OCI-LY3 (cell line): ENCODE measurements around the gene HPS3.

ENCODE experiments used
- H2AFZ ChIP-seq: fragments of 200-600, 300-600 bp; shearing (Covaris generic); 2 replicates; pipeline ENCODE4 v1.6.0; 2014; ENCODE audit warnings: antibody characterized with exemption, low read depth, low read length
- H3K27ac ChIP-seq: fragments of 200-600, 300-600 bp; sonication (generic); 2 replicates; pipeline ENCODE4 v1.5.1; 2014; ENCODE audit warnings: mild to moderate bottlenecking, low read length, moderate library complexity, mixed read lengths
- H3K27me3 ChIP-seq: fragments of 200-600, 300-600 bp; sonication (generic); 2 replicates; pipeline ENCODE4 v1.6.1; 2014; ENCODE audit warnings: low read depth, low read length, mixed read lengths
- H3K36me3 ChIP-seq: fragments of 200-600, 300-600 bp; sonication (generic); replicated peaks from 2 replicates; pipeline ENCODE3; 2014; ENCODE audit warnings: low read depth, low read length, mixed read lengths
- H3K4me1 ChIP-seq: fragments of 300-600, 200-600 bp; sonication (generic); 2 replicates; pipeline ENCODE4 v1.6.1; 2014; ENCODE audit warnings: low read length, mixed read lengths
- H3K4me2 ChIP-seq: fragments of 200-600, 300-600 bp; sonication (generic); 2 replicates; pipeline ENCODE4 v1.6.1; 2014; ENCODE audit warnings: low read length, mixed read lengths
- H3K4me3 ChIP-seq: fragments of 300-600, 200-600 bp; sonication (generic); 2 replicates; pipeline ENCODE4 v1.5.1; 2014; ENCODE audit warnings: antibody characterized with exemption, mild to moderate bottlenecking, low read length, moderate library complexity
- H3K79me2 ChIP-seq: fragments of 300-600, 200-600 bp; shearing (Covaris generic); 2 replicates; pipeline ENCODE4 v1.6.1; 2014; ENCODE audit warnings: mild to moderate bottlenecking, low read length, mixed read lengths
- H3K9ac ChIP-seq: fragments of 300-600, 200-600 bp; shearing (Covaris generic); 2 replicates; pipeline ENCODE4 v1.6.0; 2014; ENCODE audit warnings: mild to moderate bottlenecking, low read length, moderate library complexity
- H3K9me3 ChIP-seq: fragments of 200-600, 300-600 bp; shearing (Covaris generic); 2 replicates; pipeline ENCODE4 v1.6.1; 2014; ENCODE audit warnings: low read length, mixed read lengths; ENCODE audit not compliant: insufficient read depth
- H4K20me1 ChIP-seq: fragments of 200-600, 300-600 bp; sonication (generic); 2 replicates; pipeline ENCODE4 v1.6.1; 2016; ENCODE audit warnings: low read length, mixed read lengths; ENCODE audit not compliant: insufficient read depth
- EZH2phosphoT487 ChIP-seq: fragments of 200-600 bp; shearing (Covaris generic); IDR thresholded peaks from 2 replicates; pipeline ENCODE4 v1.6.1; 2018; ENCODE audit warnings: antibody characterized with exemption, mixed run types, low read depth
- TF ChIP-seq, protein P1 (sequence below): fragments of 200-600, 300-600 bp; sonication (generic); IDR thresholded peaks from 2 replicates; pipeline ENCODE4 v1.5.1; 2014; ENCODE audit warnings: antibody characterized with exemption, low read length, low read depth

HPS3 gene

DNA sequence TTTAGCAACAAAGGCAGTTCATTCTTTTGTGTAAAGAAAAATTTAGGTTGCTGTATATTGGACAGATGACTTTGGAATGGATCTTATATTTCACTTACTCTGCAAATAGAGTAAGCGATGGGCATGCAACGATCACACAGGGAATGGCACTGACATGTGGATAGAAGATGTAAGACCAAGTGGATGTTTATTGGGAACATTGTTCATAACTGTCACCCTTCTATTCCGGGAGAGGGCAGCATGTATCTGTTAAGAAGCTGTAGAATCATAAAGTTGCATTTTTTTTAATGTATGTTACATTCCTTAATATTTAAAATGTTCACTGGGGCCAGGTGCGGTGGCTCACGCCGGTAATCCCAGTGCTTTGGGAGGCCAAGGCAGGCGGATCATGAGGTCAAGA is 41.2 kb downstream of the HPS3 start:
- Histone ChIP-seq H2AFZ (no peak overlapping the region), H3K79me2 (no peaks in the 10 kb centered on the region), H3K36me3 (peaks cover 36% of the 10 kb centered on the region), H3K27ac (no peak overlapping the region), H4K20me1 (no peaks in the 10 kb centered on the region), H3K9me3 (no peaks in the 10 kb centered on the region), H3K4me3 (no peak overlapping the region), H3K9ac (no peak overlapping the region), H3K4me1 (no peaks in the 10 kb centered on the region), H3K27me3 (no peaks in the 10 kb centered on the region), H3K4me2 (no peak overlapping the region)
- no peak for TF ChIP-seq EZH2phosphoT487
- TF ChIP-seq, protein P1, sequence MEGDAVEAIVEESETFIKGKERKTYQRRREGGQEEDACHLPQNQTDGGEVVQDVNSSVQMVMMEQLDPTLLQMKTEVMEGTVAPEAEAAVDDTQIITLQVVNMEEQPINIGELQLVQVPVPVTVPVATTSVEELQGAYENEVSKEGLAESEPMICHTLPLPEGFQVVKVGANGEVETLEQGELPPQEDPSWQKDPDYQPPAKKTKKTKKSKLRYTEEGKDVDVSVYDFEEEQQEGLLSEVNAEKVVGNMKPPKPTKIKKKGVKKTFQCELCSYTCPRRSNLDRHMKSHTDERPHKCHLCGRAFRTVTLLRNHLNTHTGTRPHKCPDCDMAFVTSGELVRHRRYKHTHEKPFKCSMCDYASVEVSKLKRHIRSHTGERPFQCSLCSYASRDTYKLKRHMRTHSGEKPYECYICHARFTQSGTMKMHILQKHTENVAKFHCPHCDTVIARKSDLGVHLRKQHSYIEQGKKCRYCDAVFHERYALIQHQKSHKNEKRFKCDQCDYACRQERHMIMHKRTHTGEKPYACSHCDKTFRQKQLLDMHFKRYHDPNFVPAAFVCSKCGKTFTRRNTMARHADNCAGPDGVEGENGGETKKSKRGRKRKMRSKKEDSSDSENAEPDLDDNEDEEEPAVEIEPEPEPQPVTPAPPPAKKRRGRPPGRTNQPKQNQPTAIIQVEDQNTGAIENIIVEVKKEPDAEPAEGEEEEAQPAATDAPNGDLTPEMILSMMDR, result no peak

DNA sequence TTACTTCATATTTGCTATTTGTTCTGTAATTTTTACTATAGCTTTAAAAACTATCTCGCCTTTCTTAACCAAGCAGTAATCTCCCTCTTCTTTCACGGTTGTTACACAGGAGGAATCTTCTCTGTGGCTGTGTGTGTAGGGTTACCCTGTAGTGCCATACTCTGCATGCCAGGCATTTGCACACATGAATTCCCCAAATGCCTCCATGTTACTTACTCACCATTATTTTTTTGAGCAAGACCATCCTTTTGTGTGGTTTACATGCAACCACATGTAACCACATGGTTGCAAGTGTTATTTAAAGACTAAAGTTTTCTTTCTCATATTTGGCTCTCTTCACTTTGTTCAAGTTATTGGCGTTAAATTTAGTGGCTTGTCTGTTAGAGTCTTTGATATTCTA is 45.5 kb downstream of the HPS3 start:
- H3K9ac ChIP-seq, result no peak overlapping the region
- no peaks in the 10 kb centered on the region for H3K4me1 ChIP-seq
- no peak overlapping the region for H3K4me2 ChIP-seq
- H4K20me1 ChIP-seq, result no peaks in the 10 kb centered on the region
- no peak for TF ChIP-seq EZH2phosphoT487
- TF ChIP-seq, protein P1, result no peak
- H3K9me3 ChIP-seq, result no peaks in the 10 kb centered on the region
- no peaks in the 10 kb centered on the region for H3K27me3 ChIP-seq
- H3K36me3 ChIP-seq, result peaks cover 22% of the 10 kb centered on the region
- H3K79me2 ChIP-seq, result no peaks in the 10 kb centered on the region
- no peak overlapping the region for H3K4me3 ChIP-seq
- no peak overlapping the region for H2AFZ ChIP-seq
- H3K27ac ChIP-seq, result no peak overlapping the region

DNA sequence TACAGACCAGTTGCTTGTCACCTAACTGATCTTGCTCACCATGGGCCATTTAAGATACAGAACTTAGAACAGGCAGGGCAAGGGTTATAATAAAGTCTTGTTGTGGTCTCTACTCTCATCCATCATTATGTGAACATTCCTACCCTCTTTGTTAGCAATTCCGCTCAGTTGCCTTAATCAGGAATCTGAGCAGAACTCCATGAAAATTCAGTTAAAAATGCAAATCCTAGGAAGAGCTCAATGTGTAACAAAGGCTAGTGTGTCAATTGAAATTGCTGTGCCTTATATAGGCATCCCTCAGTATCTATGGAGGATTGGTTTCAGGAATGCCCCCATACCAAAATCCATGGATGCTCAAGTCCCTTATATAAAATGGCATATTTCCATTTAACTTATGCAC is 47.7 kb downstream of the HPS3 start:
- H3K4me2 ChIP-seq, result no peak overlapping the region

DNA sequence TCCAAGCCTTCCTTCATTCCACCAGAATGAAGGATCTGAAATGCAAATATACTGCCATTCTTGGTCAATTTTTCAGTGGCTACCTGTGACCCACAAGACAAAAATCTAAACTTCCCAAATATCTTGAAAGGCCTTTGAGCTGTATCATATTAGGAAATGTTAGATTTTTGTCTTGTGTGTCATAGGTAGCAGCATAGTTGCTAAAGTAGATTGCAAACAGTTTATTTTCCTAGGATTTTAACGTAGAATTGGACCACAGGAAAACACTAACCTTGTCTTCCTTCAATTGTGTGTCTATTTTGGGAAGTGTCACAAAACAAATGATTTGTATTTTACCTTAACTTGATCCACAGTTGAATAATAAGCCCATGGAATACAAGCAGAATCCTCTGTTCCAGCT is 49.8 kb downstream of the HPS3 start:
- TF ChIP-seq EZH2phosphoT487, result no peak
- TF ChIP-seq, protein P1, result no peak
- no peak overlapping the region for H3K4me3 ChIP-seq

More for the DNA sequence above, 47.7 kb downstream of the HPS3 start:
- Histone ChIP-seq H3K27me3 (no peaks in the 10 kb centered on the region), H3K27ac (no peak overlapping the region), H3K4me3 (no peak overlapping the region), H3K79me2 (no peaks in the 10 kb centered on the region), H3K4me1 (no peaks in the 10 kb centered on the region), H2AFZ (no peak overlapping the region), H3K9ac (no peak overlapping the region), H3K36me3 (peaks cover 12% of the 10 kb centered on the region), H4K20me1 (no peaks in the 10 kb centered on the region), H3K9me3 (no peaks in the 10 kb centered on the region)
- TF ChIP-seq, protein P1, result no peak
- TF ChIP-seq EZH2phosphoT487, result no peak

More for the DNA sequence above, 49.8 kb downstream of the HPS3 start:
- Histone ChIP-seq H4K20me1 (no peaks in the 10 kb centered on the region), H3K9ac (no peak overlapping the region), H3K79me2 (no peaks in the 10 kb centered on the region), H3K27me3 (no peaks in the 10 kb centered on the region), H3K27ac (no peak overlapping the region), H2AFZ (no peak overlapping the region), H3K4me1 (no peaks in the 10 kb centered on the region), H3K4me2 (no peak overlapping the region), H3K36me3 (peaks cover 7% of the 10 kb centered on the region), H3K9me3 (no peaks in the 10 kb centered on the region)
